NCI-H187 treated with DMSO at 0.1 percent for 48 hours (cell line): ENCODE data around the gene CLEC2A.
"Not testable (repeated sequence)": the region's sequence is repeated elsewhere in the genome, so short reads cannot be mapped to it uniquely, and the experiment has no call there.

Source experiments
- DNase-seq: peaks from one replicate; lab custom pipeline; 2025; lab: John Stamatoyannopoulos, UW

The CLEC2A gene

GRCh38 chr12:9881246-9881645 lies 50.9 kb downstream of the CLEC2A start, which contains the start of gene KLRF2:
TSS of gene KLRF2 (plus strand) at chr12:9881489. CDS start at chr12:9881596, 107 bp downstream.
- no peak for DNase-seq

- no peak for DNase-seq
Measured at GRCh38 chr12:9880532-9881078, 51.6 kb downstream of the CLEC2A start.

- DNase-seq: not testable (repeated sequence)
Measured at GRCh38 chr12:9876120-9876519, 56.0 kb downstream of the CLEC2A start.

- no peak for DNase-seq
Measured at GRCh38 chr12:9872742-9873141, 59.4 kb downstream of the CLEC2A start.

GRCh38 chr12:9872162-9872561 lies 60.0 kb downstream of the CLEC2A start:
- DNase-seq: no peak

- DNase-seq: no peak
Measured at GRCh38 chr12:9870286-9870866, 61.8 kb downstream of the CLEC2A start.

GRCh38 chr12:9869307-9870161 lies 62.6 kb downstream of the CLEC2A start, which contains the start of gene CLEC2B:
TSS of gene CLEC2B (minus strand) at chr12:9869354.
- DNase-seq: no peak

- DNase-seq: no peak
Measured at GRCh38 chr12:9868951-9869306, 63.2 kb downstream of the CLEC2A start.

GRCh38 chr12:9868311-9868801 lies 63.8 kb downstream of the CLEC2A start:
- DNase-seq: no peak

GRCh38 chr12:9867531-9867930 lies 64.6 kb downstream of the CLEC2A start:
- DNase-seq: no peak

- DNase-seq: no peak
Measured at GRCh38 chr12:9866860-9867269, 65.3 kb downstream of the CLEC2A start.

GRCh38 chr12:9864913-9865675 lies 67.1 kb downstream of the CLEC2A start:
- DNase-seq: no peak
